Neural progenitor cell (in vitro differentiated cells): ENCODE measurements around the gene TRAPPC1. TPM values are rescaled to one million over a fixed set of nuclear protein-coding genes. Genes with fewer than 3 reads are reported as not detected.

ENCODE experiments used
- DNase-seq: peaks from one replicate; pipeline ENCODE4 v3.0.0-alpha.2; 2016; ENCODE audit warnings: low spot score
- H2AFZ ChIP-seq: fragments of 200-600 bp; sonication (generic); replicated peaks from 2 replicates; pipeline ENCODE4 v1.6.1; 2016; ENCODE audit warnings: antibody characterized with exemption
- H3F3A ChIP-seq: fragments of 200-600 bp; sonication (generic); 2 replicates; pipeline ENCODE4 v1.6.1; 2016; ENCODE audit warnings: antibody characterized with exemption, low read depth
- H3K27ac ChIP-seq: fragments of 200-600 bp; sonication (generic); 2 replicates; pipeline ENCODE4 v1.5.1; 2016; ENCODE audit warnings: mild to moderate bottlenecking
- H3K27me3 ChIP-seq: fragments of 200-600 bp; sonication (generic); 2 replicates; pipeline ENCODE4 v1.6.1; 2016; ENCODE audit warnings: mild to moderate bottlenecking, moderate library complexity
- H3K36me3 ChIP-seq: fragments of 200-600 bp; sonication (generic); 2 replicates; pipeline ENCODE4 v1.5.1; 2016
- H3K4me1 ChIP-seq: fragments of 200-600 bp; sonication (generic); 2 replicates; pipeline ENCODE4 v1.6.1; 2016; ENCODE audit warnings: mixed run types
- H3K4me2 ChIP-seq: fragments of 200-600 bp; sonication (generic); 2 replicates; pipeline ENCODE4 v1.6.1; 2016
- H3K4me3 ChIP-seq: fragments of 200-600 bp; sonication (generic); 2 replicates; pipeline ENCODE4 v1.5.1; 2016
- H3K79me2 ChIP-seq: fragments of 200-600 bp; sonication (generic); 2 replicates; pipeline ENCODE4 v1.6.1; 2016; ENCODE audit warnings: low read depth
- H3K9ac ChIP-seq: fragments of 200-600 bp; sonication (generic); 2 replicates; pipeline ENCODE4 v1.6.1; 2016
- H3K9me3 ChIP-seq: fragments of 200-600 bp; sonication (generic); 2 replicates; pipeline ENCODE4 v1.5.1; 2016; ENCODE audit warnings: low read depth
- H4K20me1 ChIP-seq: fragments of 200-600 bp; sonication (generic); 2 replicates; pipeline ENCODE4 v1.6.1; 2016; ENCODE audit warnings: low read depth
- H3K27ac Mint-ChIP-seq: 3 replicates; pipeline ENCODE4 v1.8.0; 2021; ENCODE audit warnings: mixed read lengths
- H3K27me3 Mint-ChIP-seq: 2 replicates; pipeline ENCODE4 v1.8.0; 2022; ENCODE audit warnings: low read depth, mild to moderate bottlenecking, inconsistent platforms, moderate library complexity, mixed read lengths; ENCODE audit not compliant: insufficient read depth
- H3K36me3 Mint-ChIP-seq: 3 replicates; pipeline ENCODE4 v1.8.0; 2021; ENCODE audit warnings: mixed read lengths
- H3K4me1 Mint-ChIP-seq: 3 replicates; pipeline ENCODE4 v1.8.0; 2021; ENCODE audit warnings: mixed read lengths
- H3K4me3 Mint-ChIP-seq: 3 replicates; pipeline ENCODE4 v1.8.0; 2021; ENCODE audit warnings: mild to moderate bottlenecking, moderate library complexity, mixed read lengths
- H3K9me3 Mint-ChIP-seq: 3 replicates; pipeline ENCODE4 v1.8.0; 2020; ENCODE audit warnings: mixed read lengths
- CTCF ChIP-seq: fragments of 200-600 bp; sonication (generic); IDR thresholded peaks from 2 replicates; pipeline ENCODE4 v1.5.1; 2017; ENCODE audit warnings: antibody characterized with exemption, mild to moderate bottlenecking
- EZH2 ChIP-seq: fragments of 200-600 bp; sonication (generic); IDR thresholded peaks from 2 replicates; pipeline ENCODE4 v1.6.1; 2017; ENCODE audit warnings: antibody characterized with exemption, mild to moderate bottlenecking, moderate library complexity
- EZH2phosphoT487 ChIP-seq: fragments of 200-600 bp; sonication (generic); IDR thresholded peaks from 2 replicates; pipeline ENCODE4 v1.6.1; 2017; ENCODE audit warnings: antibody characterized with exemption
- total RNA-seq: library from RNA; depleted of rRNA; stranded (reverse); fragments of >200 nt; gene quantifications from 2 replicates; pipeline ENCODE4 v1.2.3, GENCODE V29; 2015; ENCODE audit warnings: low replicate concordance

TRAPPC1 gene
- total RNA-seq, 1 donor from 2014 or later = 9.8 TPM

GRCh38 chr17:7945651-7946050, 13.9 kb upstream of the TRAPPC1 start:
- H3K4me2 ChIP-seq = no peak overlapping the region
- Mint-ChIP-seq H3K4me3 (no peak overlapping the region), H3K9me3 (no peaks in the 10 kb centered on the region), H3K4me1 (no peaks in the 10 kb centered on the region), H3K27ac (no peak overlapping the region), H3K27me3 (peaks cover 5% of the 10 kb centered on the region), H3K36me3 (peaks cover 36% of the 10 kb centered on the region)
- H2AFZ ChIP-seq = no peak overlapping the region
- no peak overlapping the region for H3K27ac ChIP-seq
- no peaks in the 10 kb centered on the region for H3K9me3 ChIP-seq
- H3K36me3 ChIP-seq = peaks cover 4% of the 10 kb centered on the region
- no peaks in the 10 kb centered on the region for H4K20me1 ChIP-seq
- no peak overlapping the region for H3K4me3 ChIP-seq
- H3K27me3 ChIP-seq = no peaks in the 10 kb centered on the region
- H3K9ac ChIP-seq = no peak overlapping the region
- no peak for DNase-seq
- no peaks in the 10 kb centered on the region for H3F3A ChIP-seq
- no peak for TF ChIP-seq EZH2phosphoT487
- no peak for TF ChIP-seq CTCF
- TF ChIP-seq EZH2 = no peak
- no peaks in the 10 kb centered on the region for H3K4me1 ChIP-seq
- H3K79me2 ChIP-seq = no peaks in the 10 kb centered on the region

GRCh38 chr17:7944326-7944725, 12.6 kb upstream of the TRAPPC1 start:
- peaks cover 35% of the 10 kb centered on the region for H3K36me3 Mint-ChIP-seq
- no peak for DNase-seq
- H3K9me3 Mint-ChIP-seq = no peaks in the 10 kb centered on the region
- no peak overlapping the region for H3K9ac ChIP-seq
- no peak overlapping the region for H3K4me3 ChIP-seq
- H3K4me2 ChIP-seq = no peak overlapping the region
- H3K27ac Mint-ChIP-seq = no peak overlapping the region
- no peaks in the 10 kb centered on the region for H3K36me3 ChIP-seq
- H3K9me3 ChIP-seq = no peaks in the 10 kb centered on the region
- H3K27me3 Mint-ChIP-seq = peaks cover 5% of the 10 kb centered on the region
- H3K4me1 Mint-ChIP-seq = no peaks in the 10 kb centered on the region
- H2AFZ ChIP-seq = no peak overlapping the region
- no peaks in the 10 kb centered on the region for H4K20me1 ChIP-seq
- H3K4me3 Mint-ChIP-seq = no peak overlapping the region
- H3K27ac ChIP-seq = no peak overlapping the region
- TF ChIP-seq EZH2phosphoT487 = no peak
- H3K27me3 ChIP-seq = no peaks in the 10 kb centered on the region
- no peaks in the 10 kb centered on the region for H3F3A ChIP-seq
- no peaks in the 10 kb centered on the region for H3K4me1 ChIP-seq
- no peaks in the 10 kb centered on the region for H3K79me2 ChIP-seq

- Histone ChIP-seq H3K4me1 (no peaks in the 10 kb centered on the region), H4K20me1 (no peaks in the 10 kb centered on the region), H3F3A (no peaks in the 10 kb centered on the region), H2AFZ (no peak overlapping the region), H3K27me3 (no peaks in the 10 kb centered on the region), H3K36me3 (no peaks in the 10 kb centered on the region), H3K79me2 (no peaks in the 10 kb centered on the region), H3K4me3 (no peak overlapping the region), H3K4me2 (no peak overlapping the region), H3K9me3 (no peaks in the 10 kb centered on the region), H3K9ac (no peak overlapping the region), H3K27ac (no peak overlapping the region)
- H3K36me3 Mint-ChIP-seq = peaks cover 29% of the 10 kb centered on the region
- DNase-seq = no peak
- no peak overlapping the region for H3K4me3 Mint-ChIP-seq
- H3K27ac Mint-ChIP-seq = no peak overlapping the region
- H3K27me3 Mint-ChIP-seq = peaks cover 5% of the 10 kb centered on the region
- no peak for TF ChIP-seq EZH2phosphoT487
- no peak for TF ChIP-seq EZH2
- no peak for TF ChIP-seq CTCF
- no peaks in the 10 kb centered on the region for H3K9me3 Mint-ChIP-seq
- no peaks in the 10 kb centered on the region for H3K4me1 Mint-ChIP-seq
Observed at GRCh38 chr17:7943291-7943690, 11.5 kb upstream of the TRAPPC1 start.

- no peak for DNase-seq
- H3K36me3 ChIP-seq = no peaks in the 10 kb centered on the region
- H3K4me3 Mint-ChIP-seq = no peak overlapping the region
- no peak overlapping the region for H3K27ac ChIP-seq
- H3K4me2 ChIP-seq = no peak overlapping the region
- H3K9ac ChIP-seq = no peak overlapping the region
- no peak overlapping the region for H3K27ac Mint-ChIP-seq
- no peaks in the 10 kb centered on the region for H3K79me2 ChIP-seq
- H3K4me1 Mint-ChIP-seq = no peaks in the 10 kb centered on the region
- no peaks in the 10 kb centered on the region for H3K4me1 ChIP-seq
- H3K4me3 ChIP-seq = no peak overlapping the region
- no peak overlapping the region for H2AFZ ChIP-seq
- H4K20me1 ChIP-seq = no peaks in the 10 kb centered on the region
- no peaks in the 10 kb centered on the region for H3K9me3 Mint-ChIP-seq
- no peaks in the 10 kb centered on the region for H3F3A ChIP-seq
- peaks cover 32% of the 10 kb centered on the region for H3K36me3 Mint-ChIP-seq
- no peak for TF ChIP-seq EZH2phosphoT487
- TF ChIP-seq EZH2 = no peak
- H3K9me3 ChIP-seq = no peaks in the 10 kb centered on the region
- peaks cover 2% of the 10 kb centered on the region for H3K27me3 Mint-ChIP-seq
- H3K27me3 ChIP-seq = no peaks in the 10 kb centered on the region
Observed at GRCh38 chr17:7940743-7941142, 9.0 kb upstream of the TRAPPC1 start.
